ENCODE results near the gene KLHL6.
"Not testable (repeated sequence)": the region's sequence is repeated elsewhere in the genome, so short reads cannot be mapped to it uniquely, and the experiment has no call there.

KLHL6 gene

DNA sequence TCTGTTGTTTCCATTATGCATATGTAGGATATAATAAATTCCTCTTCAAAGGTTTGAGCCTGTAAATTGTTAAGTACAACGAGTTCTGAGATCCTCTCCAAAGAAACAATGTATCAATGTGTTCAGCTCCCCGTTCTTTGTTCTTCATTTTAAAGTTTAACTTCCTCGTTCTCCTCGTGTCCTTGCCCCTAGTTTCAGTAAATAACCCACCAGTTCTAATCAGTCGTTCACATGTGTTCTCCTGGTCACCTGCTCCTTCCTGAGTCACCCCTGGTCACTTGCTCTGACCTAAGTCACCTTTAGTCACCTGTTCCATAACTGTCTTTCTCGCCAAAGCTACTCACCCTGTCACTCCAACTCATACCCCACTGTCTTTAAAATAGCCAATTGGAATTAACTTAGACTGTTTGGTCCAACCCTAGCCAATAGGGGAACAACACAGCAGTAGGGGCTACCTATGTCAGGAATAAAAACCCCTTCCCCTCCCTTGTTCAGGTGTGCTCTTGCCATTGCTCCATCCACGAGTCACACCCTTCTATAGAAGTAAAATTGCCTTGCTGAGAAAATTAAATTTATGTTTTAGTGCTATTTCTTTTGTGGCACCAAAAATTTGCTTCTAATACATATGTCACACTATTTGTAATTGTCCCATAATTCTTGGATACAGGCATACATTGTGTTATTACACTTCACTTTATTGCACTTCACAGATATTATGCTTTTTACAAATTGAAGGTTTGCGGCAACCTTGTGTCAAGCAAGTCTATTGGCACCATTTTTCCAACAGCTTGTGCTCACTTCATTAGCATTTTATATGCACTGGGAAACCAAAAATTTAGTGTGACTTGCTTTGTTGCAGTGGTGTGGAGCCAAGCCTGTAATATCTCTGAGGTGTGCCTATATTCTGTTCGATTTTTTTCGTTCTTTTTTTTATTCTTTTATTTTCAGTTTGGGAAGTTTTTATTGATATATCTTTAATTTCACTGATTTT, 111.8 kb downstream of the KLHL6 start:
- DNase-seq, result no peak

DNA sequence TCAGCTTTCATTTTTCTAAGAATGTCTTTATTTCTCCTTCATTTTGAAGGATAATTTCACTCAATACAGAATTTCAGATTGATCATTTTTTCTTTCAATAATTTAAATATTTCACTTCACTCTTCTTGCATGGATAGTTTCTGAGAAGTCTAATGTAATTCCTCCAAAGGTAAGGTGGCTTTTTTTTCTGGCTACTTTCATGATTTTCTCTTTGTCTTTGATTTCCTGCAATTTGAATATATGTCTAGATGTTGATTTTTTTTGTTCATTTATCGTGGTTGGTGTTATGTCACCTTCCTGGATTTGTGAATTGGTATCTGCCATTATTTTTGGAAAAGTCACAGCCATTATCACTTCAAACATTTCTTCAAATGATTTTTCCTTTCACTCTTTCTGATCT, 112.5 kb downstream of the KLHL6 start:
- DNase-seq, result no peak

GRCh38 chr3:183440521-183440920, 115.0 kb downstream of the KLHL6 start:
- not testable (repeated sequence) for DNase-seq

GRCh38 chr3:183439515-183439914, 116.0 kb downstream of the KLHL6 start:
- no peak for DNase-seq

DNA sequence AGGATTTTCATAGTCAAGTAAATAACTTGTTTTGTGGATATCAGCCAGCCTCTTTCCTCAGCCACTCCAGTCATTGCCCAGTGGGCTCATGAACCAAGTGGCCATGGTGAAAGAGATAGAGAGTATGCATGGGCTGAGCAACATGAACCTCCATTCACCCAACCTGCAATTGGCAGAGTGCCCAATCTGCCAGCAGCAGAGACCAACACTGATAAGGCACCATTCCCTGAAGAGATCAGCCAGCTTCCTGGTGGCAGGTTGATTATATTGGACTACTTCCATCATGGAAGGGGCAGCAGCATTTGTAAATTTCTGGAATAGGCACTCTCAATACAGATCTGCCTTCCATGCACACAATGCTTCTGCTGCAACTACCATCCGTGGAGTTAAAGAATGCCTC, 116.8 kb downstream of the KLHL6 start:
- DNase-seq, result peak; percentile 65

DNA sequence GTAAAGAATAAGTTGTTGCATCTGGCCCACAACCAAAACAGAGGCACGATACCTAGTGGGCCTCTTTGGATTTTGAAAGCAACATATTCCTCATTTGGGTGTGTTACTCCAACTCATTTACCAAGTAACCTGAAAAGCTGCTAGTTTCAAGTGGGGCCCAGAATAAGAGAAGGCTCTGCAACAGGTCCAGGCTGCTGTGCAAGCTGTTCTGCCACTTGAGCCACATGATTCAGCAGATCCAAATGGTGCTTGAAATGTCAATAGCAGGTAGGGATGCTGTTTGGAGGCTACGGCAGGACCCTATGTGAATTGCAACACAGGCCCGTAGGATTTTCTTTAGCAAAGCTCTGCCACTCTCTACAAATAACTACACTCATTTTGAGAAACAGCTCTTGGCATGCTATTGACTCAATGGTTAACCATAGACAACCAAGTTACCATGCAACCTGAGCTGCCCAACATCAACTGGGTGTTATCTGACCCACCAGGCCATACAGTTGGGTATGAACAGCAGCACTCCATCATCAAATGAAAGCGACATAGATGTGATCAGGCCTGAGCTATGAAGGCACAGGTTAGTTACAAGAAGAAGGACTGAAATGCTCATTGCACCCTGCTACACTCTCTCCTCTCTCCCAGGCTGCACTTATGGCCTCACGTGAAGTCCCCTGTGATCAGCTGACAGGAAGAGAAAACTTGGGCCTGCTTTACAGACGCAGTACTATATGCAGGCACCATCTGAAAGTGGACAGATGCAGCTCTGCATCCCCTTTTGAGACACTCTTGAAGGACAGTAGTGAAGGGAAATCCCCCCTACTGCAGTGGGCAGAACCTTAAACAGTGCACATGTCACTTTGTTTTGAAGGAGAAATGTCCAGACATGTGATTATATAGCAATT, 117.6 kb downstream of the KLHL6 start:
- DNase-seq, result no peak
